ENCODE data around the gene KRT80.

The KRT80 gene

DNA sequence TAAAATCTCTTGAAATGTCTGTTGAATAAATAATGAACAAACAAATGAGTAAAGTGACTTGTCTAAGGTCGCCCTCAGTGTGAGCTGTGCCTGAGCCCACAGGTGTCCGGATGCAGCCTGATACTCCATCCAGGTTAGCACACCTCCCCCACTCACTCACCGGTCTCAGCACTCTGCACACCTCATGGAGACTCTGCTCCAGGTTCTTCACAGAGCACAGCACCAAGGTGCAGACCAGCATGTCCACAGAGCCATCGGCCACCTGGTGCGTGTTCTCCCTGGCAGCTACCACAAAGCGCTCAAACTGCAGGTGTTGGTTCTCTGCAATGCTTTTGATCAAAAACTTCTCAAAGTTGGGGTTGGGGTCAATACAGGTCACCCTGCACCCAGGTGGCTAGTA, 37.1 kb upstream of the KRT80 start:
- no peak for DNase-seq (ENCODE audit: low read depth, low spot score)

DNA sequence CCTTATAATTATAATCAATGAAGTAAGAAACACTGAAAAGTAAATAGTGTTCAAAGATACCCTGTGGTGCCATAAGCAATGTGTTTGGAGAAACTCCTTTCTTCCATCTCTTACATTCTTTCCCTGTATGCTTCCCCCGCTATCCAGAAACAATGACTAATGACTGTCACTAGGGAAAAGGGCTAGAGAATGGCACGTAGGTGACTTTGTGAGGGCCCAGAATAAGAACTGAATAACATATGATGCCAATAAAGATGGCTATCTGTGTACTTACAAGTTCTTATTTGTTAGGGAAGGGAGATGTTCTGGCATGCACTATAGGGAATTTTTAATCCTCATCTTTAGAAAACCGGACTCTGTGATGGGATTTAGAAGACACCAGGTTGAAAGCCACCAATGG, 36.6 kb upstream of the KRT80 start:
- DNase-seq (ENCODE audit: low read depth, low spot score), result no peak

DNA sequence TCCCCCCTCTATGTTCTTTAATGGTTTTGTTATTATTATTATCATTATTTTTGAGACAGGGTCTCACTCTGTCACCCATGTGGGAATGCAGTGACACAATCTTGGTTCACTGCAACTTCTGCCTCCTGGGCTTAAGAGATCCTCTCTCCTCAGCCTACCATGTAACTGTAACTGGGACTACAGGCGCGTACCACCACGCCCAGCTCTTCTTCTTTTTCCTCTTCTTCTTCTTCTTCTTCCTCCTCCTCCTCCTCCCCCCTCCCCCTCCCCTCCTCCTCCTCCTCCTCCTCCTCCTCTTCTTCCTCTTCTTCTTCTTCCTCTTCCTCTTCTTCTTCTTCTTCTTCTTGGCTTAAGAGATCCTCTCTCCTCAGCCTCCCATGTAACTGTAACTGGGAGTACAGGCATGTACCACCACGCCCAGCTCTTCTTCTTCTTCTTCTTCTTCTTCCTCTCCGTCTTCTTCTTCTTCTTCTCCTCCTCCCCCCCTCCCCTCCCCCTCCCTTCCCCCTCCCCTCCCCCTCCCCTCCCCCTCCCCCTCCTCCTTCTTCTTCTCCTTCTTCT, 35.9 kb upstream of the KRT80 start:
- no peak for DNase-seq (ENCODE audit: low read depth, low spot score)

DNA sequence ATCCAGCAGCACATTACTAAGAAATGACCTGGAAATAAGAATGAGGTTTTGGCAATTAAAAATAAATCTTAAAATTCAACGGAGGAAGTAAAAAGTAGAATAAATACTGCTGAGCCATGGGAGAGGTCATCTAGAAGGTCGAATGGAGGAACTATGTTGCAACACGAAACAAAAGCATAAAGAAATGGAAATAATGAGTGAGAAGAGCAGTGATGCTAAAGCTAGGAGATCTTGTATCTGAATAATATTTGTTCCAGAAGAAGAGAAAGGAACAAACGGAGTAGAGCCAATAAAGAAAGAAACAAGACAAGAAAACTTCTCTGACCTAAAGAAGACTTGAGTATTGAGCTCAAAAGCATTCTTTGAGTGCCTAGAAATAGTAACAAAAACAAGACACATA, 34.6 kb upstream of the KRT80 start:
- no peak for DNase-seq (ENCODE audit: low read depth, low spot score)

DNA sequence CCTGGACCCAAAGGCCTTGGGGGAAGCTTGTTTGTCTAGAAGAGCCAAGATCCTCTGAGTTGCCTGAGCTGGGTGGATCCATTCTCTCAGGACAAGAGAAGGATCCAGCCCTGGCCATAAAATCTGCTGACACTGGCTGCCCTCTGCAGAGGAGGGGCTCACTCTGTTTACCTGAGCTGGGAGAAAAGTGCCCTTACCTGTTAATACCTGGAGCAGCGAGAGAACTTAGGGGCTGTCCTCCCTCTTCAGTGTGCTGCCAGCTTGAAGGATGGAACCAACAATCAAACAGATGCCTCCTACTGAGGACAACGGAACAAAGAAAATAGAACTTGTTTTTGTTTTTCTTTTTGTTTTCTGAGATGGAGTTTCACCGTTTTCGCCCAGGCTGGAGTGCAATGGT, 33.9 kb upstream of the KRT80 start:
- DNase-seq (ENCODE audit: low read depth, low spot score), result no peak

DNA sequence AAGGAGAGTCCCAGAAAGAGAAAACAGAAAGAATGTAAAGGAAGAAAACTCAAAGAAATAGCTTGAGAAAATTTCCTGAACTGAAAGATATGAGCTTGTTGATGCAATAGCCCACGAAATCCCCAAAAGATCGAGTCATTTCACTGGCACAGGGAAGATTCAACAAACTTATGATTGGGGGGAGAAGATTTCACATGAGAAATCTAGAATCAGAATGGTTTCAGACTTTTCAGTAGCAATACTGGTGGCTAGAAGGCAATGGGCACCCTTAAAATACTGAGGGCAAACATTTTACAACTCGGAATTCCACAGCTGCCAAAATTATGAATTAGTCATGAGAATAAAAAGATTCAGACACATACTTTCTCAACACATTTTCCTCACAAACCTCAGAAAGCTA, 32.3 kb upstream of the KRT80 start:
- DNase-seq (ENCODE audit: low read depth, low spot score), result no peak

DNA sequence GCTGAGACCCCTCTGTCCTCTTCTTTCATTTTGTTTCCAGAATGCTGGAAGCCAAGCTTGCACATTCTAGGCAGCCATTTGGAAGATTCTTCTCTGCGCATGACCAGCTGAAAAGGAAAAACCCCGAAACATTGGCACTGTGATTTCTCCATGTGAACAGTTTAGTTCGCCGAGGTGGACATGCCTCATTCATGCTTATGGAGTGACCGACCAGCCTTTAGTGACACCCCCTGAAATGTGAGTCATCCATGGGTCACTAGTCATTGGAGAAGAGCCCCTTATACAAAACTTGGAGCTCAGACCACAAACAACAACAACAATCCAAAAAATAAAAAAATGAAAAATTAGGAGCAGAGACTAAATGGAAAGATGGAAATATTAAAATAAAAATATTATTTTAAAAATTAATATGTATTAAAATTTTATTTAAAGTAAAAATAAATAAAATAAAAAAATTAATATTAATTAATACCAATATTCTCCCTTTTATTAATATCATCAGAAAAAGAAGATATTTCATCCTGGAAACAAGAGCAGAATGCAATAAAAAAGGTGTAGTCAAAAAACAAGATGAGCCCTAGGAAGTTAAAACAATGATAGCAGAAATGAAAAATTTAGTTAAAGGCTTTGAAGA, 31.7 kb upstream of the KRT80 start:
- DNase-seq (ENCODE audit: low read depth, low spot score), result no peak

DNA sequence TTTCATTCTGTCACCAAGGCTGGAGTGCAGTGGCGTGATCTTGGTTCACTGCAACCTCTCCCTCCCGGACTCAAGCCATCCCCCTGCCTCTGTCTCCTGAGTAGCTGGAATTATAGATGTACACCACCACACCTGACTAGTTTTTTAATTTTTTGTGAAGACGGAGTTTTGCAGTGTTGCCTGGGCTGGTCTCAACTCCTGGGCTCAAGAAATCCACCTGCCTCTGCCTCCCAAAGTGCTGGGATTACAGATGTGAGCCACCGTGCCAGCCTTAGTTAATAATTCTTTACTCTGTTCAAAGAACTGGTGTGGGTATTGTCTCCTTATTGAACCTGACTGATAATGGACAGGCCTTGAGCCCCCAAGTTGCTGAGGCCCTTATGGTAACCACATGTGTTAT, 30.9 kb upstream of the KRT80 start:
- no peak for DNase-seq (ENCODE audit: low read depth, low spot score)

DNA sequence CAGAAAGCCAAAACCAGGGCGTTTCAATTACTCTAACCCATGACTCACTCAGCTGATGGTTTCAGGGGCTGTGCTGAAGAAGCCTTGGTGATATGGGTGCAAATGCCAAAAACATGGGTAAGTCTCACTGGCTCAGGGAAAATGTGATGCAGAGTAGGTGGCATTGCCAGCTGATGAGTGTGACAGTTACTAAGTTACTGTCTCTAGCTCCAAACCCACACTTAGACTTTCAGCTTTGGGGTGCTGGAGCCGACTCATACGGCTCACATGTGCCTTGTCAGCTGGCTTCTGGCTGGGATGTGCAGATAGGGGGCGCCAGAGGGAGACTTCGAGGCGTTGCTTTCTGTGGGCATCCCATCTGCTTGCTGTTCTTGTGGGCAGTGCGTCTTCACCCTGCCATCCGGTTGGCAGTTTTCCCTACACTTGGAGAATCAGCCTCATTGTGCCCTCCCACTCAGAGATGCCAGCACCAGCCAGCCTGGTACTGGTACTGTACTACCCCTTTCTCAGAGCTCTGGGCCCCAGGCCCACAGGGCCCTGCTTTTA, 30.2 kb upstream of the KRT80 start:
- peak; percentile 74 for DNase-seq (ENCODE audit: low read depth, low spot score)

DNA sequence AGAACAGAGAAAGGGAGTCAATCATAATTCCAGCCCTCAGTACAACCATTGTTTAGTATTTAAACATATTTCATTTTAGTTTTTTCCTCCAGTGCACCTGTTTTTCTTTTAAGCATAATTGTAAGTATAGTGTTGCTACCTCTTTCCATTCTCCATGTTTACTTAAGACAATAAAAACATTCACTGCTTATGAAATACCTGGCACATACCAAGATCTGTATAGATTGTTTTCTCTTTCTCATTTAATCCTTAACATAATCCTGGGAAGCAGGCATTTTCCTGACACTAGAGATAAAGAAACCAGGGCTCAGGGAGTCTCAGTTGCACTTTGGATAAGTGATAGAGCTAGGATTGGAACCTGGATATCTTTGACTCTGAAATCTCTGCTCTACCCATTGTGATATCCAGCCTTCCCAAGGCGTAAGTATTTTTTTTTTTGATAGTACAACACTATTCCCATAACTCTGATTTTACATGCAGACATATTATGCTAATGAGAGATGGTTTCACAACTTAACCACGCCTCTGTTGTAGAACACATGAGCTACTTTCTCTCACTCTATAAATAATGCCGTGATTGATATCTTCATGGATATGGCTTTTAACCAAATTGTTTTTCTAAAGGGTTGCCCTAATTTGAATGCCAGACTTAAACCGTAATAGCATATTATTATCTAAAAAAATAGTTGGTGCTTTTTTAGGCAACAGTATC, 29.4 kb upstream of the KRT80 start:
- DNase-seq (ENCODE audit: low read depth, low spot score), result no peak

DNA sequence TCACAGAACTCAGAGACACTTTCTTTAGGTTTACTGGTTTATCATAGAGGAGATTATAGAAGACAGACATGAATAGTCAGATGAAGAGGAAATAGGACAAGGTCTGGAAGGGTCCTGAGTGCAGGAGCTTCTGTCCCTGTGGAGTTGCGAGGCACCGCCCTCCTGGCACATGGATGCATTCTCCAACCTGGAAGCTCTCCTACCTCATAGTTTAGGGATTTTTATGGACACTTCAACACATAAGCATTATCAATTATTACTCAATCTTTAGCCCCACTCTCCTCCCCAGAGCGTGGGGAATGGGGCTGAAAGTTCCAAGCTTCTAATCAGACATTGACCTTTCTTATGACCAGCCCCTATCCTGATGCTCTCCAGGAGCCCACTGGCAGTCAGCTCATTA, 28.7 kb upstream of the KRT80 start:
- DNase-seq (ENCODE audit: low read depth, low spot score), result no peak

DNA sequence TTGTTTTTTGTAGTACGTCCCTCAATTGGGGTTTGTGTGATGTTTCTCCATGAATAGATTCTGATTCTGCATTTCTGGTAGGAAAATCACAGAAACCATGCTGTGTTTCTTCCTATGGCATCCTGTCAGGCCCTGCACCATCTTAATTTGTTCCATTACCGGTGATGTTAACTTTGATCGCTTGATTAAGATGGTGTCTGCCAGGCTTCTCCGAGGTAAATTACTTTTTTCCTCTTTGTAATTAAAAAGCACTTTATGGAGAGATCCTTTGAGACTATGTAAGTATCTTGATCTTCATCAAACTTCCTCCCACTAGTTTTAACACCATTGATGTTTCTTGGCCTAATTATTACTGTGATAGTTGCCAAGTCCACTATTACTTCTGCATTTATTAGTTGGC, 26.2 kb upstream of the KRT80 start:
- no peak for DNase-seq (ENCODE audit: low read depth, low spot score)

DNA sequence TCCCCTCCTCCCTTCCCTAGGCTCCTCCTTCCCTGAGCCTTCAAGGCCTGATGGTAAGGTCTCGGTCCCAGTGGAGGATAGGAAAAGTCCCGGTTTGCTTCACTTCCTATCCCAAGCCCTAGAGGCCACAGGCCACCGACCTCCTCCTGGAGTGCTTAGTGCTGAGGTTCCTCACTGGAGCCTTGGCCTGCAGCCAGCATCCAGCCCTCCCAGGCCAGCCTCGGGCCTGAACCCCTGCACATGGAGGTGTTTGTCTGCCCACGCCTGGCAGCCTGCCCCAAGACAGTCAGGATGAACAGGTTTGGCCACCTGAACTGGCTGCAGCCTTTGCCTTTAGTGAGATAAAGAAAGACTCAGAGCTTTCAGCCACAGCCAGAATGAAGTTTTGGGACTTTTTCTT, 25.4 kb upstream of the KRT80 start:
- peak; percentile 89 for DNase-seq (ENCODE audit: low read depth, low spot score)

DNA sequence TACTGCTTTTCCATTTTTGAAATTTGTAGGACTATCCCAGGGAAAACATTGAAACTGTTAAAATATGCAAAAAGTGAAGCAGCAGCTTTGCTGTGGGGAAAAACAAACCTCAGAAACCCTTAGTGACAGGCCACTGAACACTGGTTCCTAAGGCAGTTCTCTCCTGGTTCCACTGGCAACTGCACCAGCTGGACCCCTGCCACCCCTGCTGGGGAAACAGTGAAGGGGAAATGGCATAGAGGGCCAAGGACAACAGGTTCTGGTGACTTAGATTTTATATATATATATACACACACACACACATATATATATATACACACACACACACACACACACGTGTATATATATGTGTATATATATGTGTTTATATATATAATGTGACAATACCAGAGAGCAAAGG, 25.0 kb upstream of the KRT80 start:
- DNase-seq (ENCODE audit: low read depth, low spot score), result no peak

DNA sequence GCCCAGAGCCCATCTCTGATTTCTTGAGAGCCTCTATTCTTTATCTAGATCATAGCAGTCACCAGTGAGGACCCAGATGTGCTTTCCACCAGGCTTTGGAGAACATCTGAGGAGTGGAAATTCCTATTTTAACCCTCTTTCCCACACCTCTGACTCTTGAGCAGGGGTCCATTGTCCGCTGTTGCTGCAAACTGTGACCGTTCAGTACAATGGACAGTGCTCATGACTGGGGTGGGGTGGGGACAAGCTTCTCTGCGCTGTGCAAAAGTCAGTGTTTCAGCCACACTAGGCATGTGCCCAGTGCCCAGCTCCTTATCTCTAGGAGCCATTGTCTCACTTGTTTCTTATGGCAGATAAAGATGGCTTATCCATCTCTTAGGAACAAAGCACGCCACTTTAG, 24.3 kb upstream of the KRT80 start:
- no peak for DNase-seq (ENCODE audit: low read depth, low spot score)

DNA sequence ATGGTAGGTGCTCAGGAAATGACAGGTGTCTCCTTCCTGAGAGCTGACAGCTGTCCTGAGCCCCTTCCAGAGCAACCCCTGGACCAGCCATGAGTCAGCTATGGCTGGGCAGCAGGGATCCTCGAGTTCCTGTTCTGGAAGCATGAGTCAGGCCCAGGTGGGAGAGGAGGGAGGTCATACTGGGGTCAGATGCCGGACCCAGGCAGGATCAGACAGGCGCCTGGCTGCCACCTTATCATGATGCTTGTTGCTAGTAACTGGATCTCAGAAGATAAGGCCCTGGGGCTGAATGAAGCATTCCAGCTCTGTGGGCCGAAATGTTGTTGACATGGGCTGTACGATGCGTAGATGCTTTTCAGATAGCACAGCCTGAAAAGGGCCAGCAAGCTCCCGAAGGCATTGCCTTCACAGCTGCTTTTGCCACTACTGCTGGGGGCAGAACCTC, 23.8 kb upstream of the KRT80 start:
- DNase-seq (ENCODE audit: low read depth, low spot score), result peak; percentile 96

DNA sequence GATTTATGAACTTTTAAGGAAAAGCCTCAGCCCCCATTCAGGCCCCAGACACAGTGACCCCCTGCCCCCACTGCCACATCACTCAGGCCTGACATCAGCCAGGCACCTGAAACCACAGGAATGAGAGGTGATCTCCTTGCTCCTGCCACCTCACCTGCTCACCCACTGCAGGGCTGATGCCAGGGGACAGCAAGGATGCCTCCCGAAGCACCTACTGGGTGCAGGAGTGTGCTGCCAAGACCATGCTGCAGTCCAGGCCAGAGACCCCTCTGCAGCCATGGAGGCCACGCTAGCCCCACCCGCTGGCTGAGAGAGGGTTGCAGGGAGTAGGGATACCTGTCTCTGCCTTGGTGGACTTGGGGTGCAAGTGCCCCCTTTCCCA, 22.6 kb upstream of the KRT80 start:
- no peak for DNase-seq (ENCODE audit: low read depth, low spot score)

DNA sequence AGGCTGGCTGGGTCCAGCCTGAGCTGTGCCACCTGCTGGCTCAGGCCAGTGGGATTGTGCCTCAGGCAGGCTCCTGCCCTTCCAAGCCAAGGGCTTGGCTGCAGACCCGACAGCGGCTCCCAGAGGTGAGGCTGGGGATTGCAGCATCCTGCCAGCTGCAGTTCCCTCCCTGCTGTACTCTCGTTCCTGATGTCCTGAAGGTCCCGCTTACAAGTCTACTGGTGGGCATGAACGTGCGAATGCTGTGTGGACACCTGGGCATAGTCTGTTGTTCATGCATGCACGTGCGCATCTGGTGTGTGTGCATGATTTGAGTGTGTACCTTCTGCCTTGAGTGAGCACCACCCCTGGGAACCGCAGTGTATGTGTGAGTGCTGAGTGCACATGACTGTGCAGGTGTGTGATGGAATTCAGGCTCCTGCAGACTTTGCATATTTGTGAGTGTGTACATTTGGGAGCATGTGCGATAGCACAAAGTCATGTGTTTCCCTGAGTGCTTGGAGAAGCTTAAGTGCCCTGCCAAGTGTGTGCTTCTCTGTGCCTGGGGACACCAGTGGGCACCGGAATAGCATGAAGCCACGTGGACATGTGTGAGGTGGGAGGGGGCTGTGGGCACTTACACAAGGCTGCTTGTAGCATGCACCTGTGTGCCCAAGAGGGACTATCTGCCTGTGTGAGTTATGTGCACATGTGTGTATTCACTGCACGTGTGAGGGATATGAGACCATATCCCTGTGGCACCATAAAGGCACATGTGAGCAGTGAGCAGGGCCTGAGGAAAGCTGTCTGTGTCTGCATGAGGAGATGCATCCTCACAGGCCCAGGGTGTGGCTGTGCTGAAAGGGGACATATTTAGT, 22.0 kb upstream of the KRT80 start:
- DNase-seq (ENCODE audit: low read depth, low spot score), result peak; percentile 95

DNA sequence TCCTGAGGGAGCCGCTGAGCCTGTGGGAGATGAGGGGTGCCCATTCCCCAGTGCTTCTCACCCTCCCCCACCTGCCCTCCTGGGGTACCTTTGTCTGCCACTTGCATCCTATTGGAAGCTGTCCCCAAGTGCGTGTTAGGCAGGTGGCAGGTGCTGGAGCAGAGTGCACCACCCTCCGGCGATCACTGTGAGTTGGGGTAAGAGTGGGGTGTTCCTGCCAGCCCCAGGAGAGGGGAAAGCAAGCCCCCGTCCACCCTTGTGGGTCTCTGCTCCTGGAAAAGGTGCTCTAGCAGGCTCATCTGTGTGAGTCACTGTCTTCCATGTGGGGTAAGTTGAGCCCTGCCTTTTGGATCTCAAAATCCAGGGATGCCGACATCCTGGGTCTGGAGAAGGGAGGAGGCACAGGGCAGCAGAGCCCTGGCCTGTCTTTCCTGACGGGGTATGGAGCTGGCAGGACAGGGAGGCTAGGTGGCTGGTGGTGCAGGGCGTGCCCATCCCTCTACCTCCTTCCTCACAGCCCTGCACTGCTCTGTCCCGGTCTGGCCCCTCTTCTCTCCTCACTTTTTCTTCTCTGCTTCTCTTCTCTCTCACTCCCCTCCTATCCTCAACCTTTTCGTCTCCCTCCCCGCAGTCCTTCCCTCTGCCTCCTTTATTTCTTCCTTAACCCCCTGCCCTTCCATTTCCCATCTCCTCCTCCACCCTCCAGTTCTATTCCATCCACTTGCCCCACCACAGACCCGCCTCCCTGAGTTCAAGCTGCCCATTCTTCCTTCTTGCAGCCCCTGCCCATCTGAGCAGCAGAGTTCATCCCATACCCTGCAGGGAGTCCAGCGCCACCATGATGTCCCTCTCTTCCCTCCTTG, 21.1 kb upstream of the KRT80 start:
- no peak for DNase-seq (ENCODE audit: low read depth, low spot score)

DNA sequence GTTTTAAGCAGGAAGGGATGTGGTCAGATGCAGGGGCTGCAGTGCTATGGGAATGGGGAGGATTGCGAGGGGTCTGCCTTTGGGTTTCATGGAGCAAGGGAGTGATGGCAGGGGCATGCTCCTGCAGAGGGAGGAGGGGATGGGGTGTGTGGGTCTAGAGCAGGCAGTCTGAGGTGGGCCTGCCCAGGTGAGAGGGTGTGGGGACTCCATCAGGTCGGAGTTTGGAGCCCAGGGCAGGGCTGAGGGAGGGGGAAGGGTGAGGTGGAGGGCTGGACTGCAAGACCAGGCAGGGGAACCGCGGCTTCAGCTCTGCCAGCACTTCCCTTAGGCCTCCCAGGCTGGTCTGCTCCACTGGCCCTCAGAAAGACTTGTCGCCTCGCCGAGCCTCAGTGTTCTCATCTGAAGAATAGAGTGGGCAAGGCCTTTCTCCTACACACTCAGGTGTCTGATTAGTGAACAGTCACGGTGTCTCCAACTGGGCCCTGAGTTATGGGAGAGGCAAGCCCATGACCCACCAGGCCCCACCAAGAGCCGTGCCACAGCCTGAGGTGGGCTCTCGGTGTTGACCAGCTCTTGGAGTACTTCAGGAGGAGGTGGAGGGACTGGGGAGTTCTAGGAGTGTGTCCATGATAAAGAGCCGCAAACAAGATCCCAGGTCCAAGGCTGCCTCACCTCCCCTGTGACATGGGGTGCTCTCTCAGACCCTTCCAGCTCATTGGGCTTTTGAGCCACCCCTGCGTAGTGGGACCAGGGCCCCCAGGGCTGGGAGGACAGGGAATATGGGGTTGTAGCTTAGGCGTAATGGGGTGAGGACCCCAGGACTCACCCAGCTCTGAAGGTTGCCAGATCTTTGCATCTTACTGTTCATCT, 20.1 kb upstream of the KRT80 start:
- no peak for DNase-seq (ENCODE audit: low read depth, low spot score)
